SKM-1 (cell line): ENCODE results near the gene MLYCD.

Experiments
- DNase-seq: peaks from one replicate; lab custom pipeline; 2025; ENCODE audit not compliant: unreplicated experiment; lab: John Stamatoyannopoulos, UW

Gene MLYCD

GRCh38 chr16:83925095-83925905 is 26.4 kb downstream of the MLYCD start:
- no peak for DNase-seq

GRCh38 chr16:83925957-83926725 is 27.2 kb downstream of the MLYCD start:
- DNase-seq: no peak

- DNase-seq: no peak
Measured at GRCh38 chr16:83926726-83927397, 27.9 kb downstream of the MLYCD start.

GRCh38 chr16:83928341-83929055 is 29.6 kb downstream of the MLYCD start:
- no peak for DNase-seq

GRCh38 chr16:83929811-83930555 is 31.1 kb downstream of the MLYCD start:
- DNase-seq: no peak

GRCh38 chr16:83930730-83931500 is 32.0 kb downstream of the MLYCD start:
- DNase-seq: no peak

- no peak for DNase-seq
Measured at GRCh38 chr16:83931556-83931955, 32.6 kb downstream of the MLYCD start.

GRCh38 chr16:83932304-83932703 is 33.4 kb downstream of the MLYCD start:
- no peak for DNase-seq

- no peak for DNase-seq
Measured at GRCh38 chr16:83932955-83933673, 34.2 kb downstream of the MLYCD start.

- no peak for DNase-seq
Measured at GRCh38 chr16:83933885-83934683, 35.2 kb downstream of the MLYCD start.

- no peak for DNase-seq
Measured at GRCh38 chr16:83934684-83934977, 35.7 kb downstream of the MLYCD start.

- no peak for DNase-seq
Measured at GRCh38 chr16:83935005-83935857, 36.3 kb downstream of the MLYCD start.

- DNase-seq: no peak
Measured at GRCh38 chr16:83935858-83936255, 36.9 kb downstream of the MLYCD start.

- DNase-seq: no peak
Measured at GRCh38 chr16:83936581-83937165, 37.8 kb downstream of the MLYCD start.

- DNase-seq: no peak
Measured at GRCh38 chr16:83937267-83937666, 38.4 kb downstream of the MLYCD start.

GRCh38 chr16:83937922-83938885 is 39.3 kb downstream of the MLYCD start:
- no peak for DNase-seq
